Chondrocyte (in vitro differentiated cells): ENCODE results near the gene VAV2. TPM values are rescaled to one million over a fixed set of nuclear protein-coding genes. Genes with fewer than 3 reads are reported as not detected.

Experiments used
- DNase-seq: peaks from one replicate; pipeline ENCODE4 v3.0.0; 2021; ENCODE audit warnings: mixed read lengths, low spot score
- H3K27ac Mint-ChIP-seq: one replicate; pipeline ENCODE4 v1.8.0; 2021; ENCODE audit warnings: mild to moderate bottlenecking, moderate library complexity, mixed read lengths; ENCODE audit not compliant: unreplicated experiment
- H3K27me3 Mint-ChIP-seq: 2 replicates; pipeline ENCODE4 v1.8.0; 2021; ENCODE audit warnings: low read depth, mixed read lengths
- H3K36me3 Mint-ChIP-seq: 2 replicates; pipeline ENCODE4 v1.8.0; 2021; ENCODE audit warnings: low read depth, mixed read lengths
- H3K4me1 Mint-ChIP-seq: 2 replicates; pipeline ENCODE4 v1.8.0; 2021; ENCODE audit warnings: low read depth, mild to moderate bottlenecking, mixed read lengths
- H3K4me3 Mint-ChIP-seq: one replicate; pipeline ENCODE4 v1.8.0; 2021; ENCODE audit warnings: mild to moderate bottlenecking, moderate library complexity, mixed read lengths; ENCODE audit not compliant: unreplicated experiment
- H3K9me3 Mint-ChIP-seq: 2 replicates; pipeline ENCODE4 v1.8.0; 2021; ENCODE audit warnings: low read depth, mixed read lengths
- CTCF ChIP-seq: fragments of 200-600 bp; sonication (generic); IDR thresholded peaks from 2 replicates; pipeline ENCODE4 v1.5.0; 2021; ENCODE audit warnings: antibody characterized with exemption, mild to moderate bottlenecking, moderate library complexity
- total RNA-seq: library from RNA; stranded (reverse); gene quantifications from 3 replicates; pipeline ENCODE4 v1.2.1, GENCODE V29; 2021

Gene VAV2
- total RNA-seq, 1 donor from 2014 or later, result 17.7 TPM

- no peaks in the 10 kb centered on the region for H3K27me3 Mint-ChIP-seq
- peaks cover 10% of the 10 kb centered on the region for H3K9me3 Mint-ChIP-seq
- no peak overlapping the region for H3K4me3 Mint-ChIP-seq
- TF ChIP-seq CTCF, result no peak
- H3K4me1 Mint-ChIP-seq, result no peaks in the 10 kb centered on the region
- peak; percentile 82 for DNase-seq
- H3K27ac Mint-ChIP-seq, result peak overlapping the region; percentile 36
- H3K36me3 Mint-ChIP-seq, result peaks cover 43% of the 10 kb centered on the region
Observed at GRCh38 chr9:134039386-134040175, 47.5 kb upstream of the VAV2 start.

GRCh38 chr9:134037641-134038040 lies 45.5 kb upstream of the VAV2 start:
- no peak for DNase-seq
- Mint-ChIP-seq H3K27ac (no peak overlapping the region), H3K4me3 (no peak overlapping the region), H3K4me1 (no peaks in the 10 kb centered on the region), H3K9me3 (peaks cover 10% of the 10 kb centered on the region), H3K36me3 (peaks cover 49% of the 10 kb centered on the region), H3K27me3 (no peaks in the 10 kb centered on the region)
- TF ChIP-seq CTCF, result no peak

- peak; percentile 66 for DNase-seq
- Mint-ChIP-seq H3K27me3 (no peaks in the 10 kb centered on the region), H3K27ac (no peak overlapping the region), H3K4me1 (no peaks in the 10 kb centered on the region), H3K9me3 (peaks cover 10% of the 10 kb centered on the region), H3K4me3 (no peak overlapping the region), H3K36me3 (peaks cover 47% of the 10 kb centered on the region)
- TF ChIP-seq CTCF, result no peak
Observed at GRCh38 chr9:134036130-134036529, 44.0 kb upstream of the VAV2 start.

GRCh38 chr9:134035041-134036039 lies 43.2 kb upstream of the VAV2 start:
- no peak for TF ChIP-seq CTCF
- Mint-ChIP-seq H3K9me3 (peaks cover 10% of the 10 kb centered on the region), H3K4me1 (no peaks in the 10 kb centered on the region), H3K36me3 (peaks cover 46% of the 10 kb centered on the region), H3K4me3 (no peak overlapping the region), H3K27me3 (no peaks in the 10 kb centered on the region), H3K27ac (no peak overlapping the region)
- peak; percentile 72 for DNase-seq
